Trophoblast cell (in vitro differentiated cells and primary cell): ENCODE results near the gene RNF40.

Source experiments
- DNase-seq, 2 donors: peaks; one replicate each; pipeline ENCODE4 v3.0.0-alpha.2; 2016
- H2AFZ ChIP-seq: 2 replicates; pipeline ENCODE4 v1.6.1; 2013; ENCODE audit warnings: low read length, moderate library complexity, mild to moderate bottlenecking; ENCODE audit not compliant: insufficient read depth, poor library complexity
- H2AK5ac ChIP-seq: 2 replicates; pipeline ENCODE4 v1.6.1; 2013; ENCODE audit warnings: mild to moderate bottlenecking, low read length
- H2BK120ac ChIP-seq: 2 replicates; pipeline ENCODE4 v1.6.1; 2013; ENCODE audit warnings: low read length, mild to moderate bottlenecking, moderate library complexity; ENCODE audit not compliant: insufficient read depth, poor library complexity
- H2BK12ac ChIP-seq: 2 replicates; pipeline ENCODE4 v1.6.1; 2013; ENCODE audit warnings: mild to moderate bottlenecking, low read length, moderate library complexity
- H2BK5ac ChIP-seq: 2 replicates; pipeline ENCODE4 v1.6.1; 2013; ENCODE audit warnings: low read length, low read depth, moderate library complexity, mild to moderate bottlenecking; ENCODE audit not compliant: poor library complexity
- H3K14ac ChIP-seq: 2 replicates; pipeline ENCODE4 v1.6.1; 2013; ENCODE audit warnings: mild to moderate bottlenecking, low read length
- H3K18ac ChIP-seq: 2 replicates; pipeline ENCODE4 v1.6.1; 2013; ENCODE audit warnings: mild to moderate bottlenecking, low read length
- H3K23ac ChIP-seq: 2 replicates; pipeline ENCODE4 v1.6.1; 2013; ENCODE audit warnings: low read length
- H3K27ac ChIP-seq: 2 replicates; pipeline ENCODE4 v1.5.1; 2013; ENCODE audit warnings: low read depth, mild to moderate bottlenecking, inconsistent platforms, low read length, moderate library complexity
- H3K27me3 ChIP-seq: 2 replicates; pipeline ENCODE4 v1.6.1; 2013; ENCODE audit warnings: inconsistent platforms, mild to moderate bottlenecking, low read length, moderate library complexity; ENCODE audit not compliant: insufficient read depth
- H3K36me3 ChIP-seq, 2 experiments: 1 replicate in 1 of 2; 2 replicates in 1 of 2; pipeline ENCODE4 v1.6.1; 2013; ENCODE audit warnings: low read length in 2 of 2, mild to moderate bottlenecking in 2 of 2, moderate library complexity in 1 of 2; ENCODE audit not compliant: insufficient read depth in 2 of 2, control insufficient read depth in 1 of 2
- H3K4ac ChIP-seq: 2 replicates; pipeline ENCODE4 v1.6.1; 2013; ENCODE audit warnings: low read depth, mild to moderate bottlenecking, low read length, moderate library complexity
- H3K4me1 ChIP-seq, 2 experiments: 1 replicate in 1 of 2; 2 replicates in 1 of 2; pipeline ENCODE4 v1.6.1; 2013; ENCODE audit warnings: low read length in 2 of 2, mild to moderate bottlenecking in 2 of 2, moderate library complexity in 1 of 2; ENCODE audit not compliant: insufficient read depth in 2 of 2, control insufficient read depth in 1 of 2
- H3K4me2 ChIP-seq: 2 replicates; pipeline ENCODE4 v1.6.1; 2013; ENCODE audit warnings: inconsistent platforms, mild to moderate bottlenecking, low read length, moderate library complexity
- H3K4me3 ChIP-seq: 2 replicates; pipeline ENCODE4 v1.5.1; 2013; ENCODE audit warnings: mild to moderate bottlenecking, low read depth, low read length, inconsistent platforms
- H3K79me1 ChIP-seq: one replicate; pipeline ENCODE4 v1.6.1; 2013; ENCODE audit warnings: low read length
- H3K79me2 ChIP-seq: 2 replicates; pipeline ENCODE4 v1.6.1; 2013; ENCODE audit warnings: low read length, mild to moderate bottlenecking; ENCODE audit not compliant: control insufficient read depth, insufficient read depth, poor library complexity
- H3K9ac ChIP-seq: 2 replicates; pipeline ENCODE4 v1.6.1; 2013; ENCODE audit warnings: mild to moderate bottlenecking, low read length
- H3K9me3 ChIP-seq: 2 replicates; pipeline ENCODE4 v1.6.1; 2013; ENCODE audit warnings: low read depth, mild to moderate bottlenecking, control low read depth, inconsistent platforms, low read length; ENCODE audit not compliant: insufficient read depth
- H4K12ac ChIP-seq: 2 replicates; pipeline ENCODE4 v1.6.1; 2013; ENCODE audit warnings: low read depth, mild to moderate bottlenecking, low read length, moderate library complexity
- H4K8ac ChIP-seq: 2 replicates; pipeline ENCODE4 v1.6.1; 2013; ENCODE audit warnings: low read depth, mild to moderate bottlenecking, low read length, moderate library complexity
- H4K91ac ChIP-seq: one replicate; pipeline ENCODE4 v1.6.1; 2013; ENCODE audit warnings: low read depth, mild to moderate bottlenecking, low read length, moderate library complexity
- WGBS: extraction: QIAGEN DNeasy Blood & Tissue Kit; methylation state at CpG from one replicate; pipeline ENCODE4 v1.1.7; 2013; ENCODE audit warnings: missing lambda C conversion rate; ENCODE audit not compliant: insufficient read length, insufficient coverage; ENCODE audit errors: extremely low coverage; 5-methylcytosine and 5-hydroxymethylcytosine counted together

RNF40 gene

DNA sequence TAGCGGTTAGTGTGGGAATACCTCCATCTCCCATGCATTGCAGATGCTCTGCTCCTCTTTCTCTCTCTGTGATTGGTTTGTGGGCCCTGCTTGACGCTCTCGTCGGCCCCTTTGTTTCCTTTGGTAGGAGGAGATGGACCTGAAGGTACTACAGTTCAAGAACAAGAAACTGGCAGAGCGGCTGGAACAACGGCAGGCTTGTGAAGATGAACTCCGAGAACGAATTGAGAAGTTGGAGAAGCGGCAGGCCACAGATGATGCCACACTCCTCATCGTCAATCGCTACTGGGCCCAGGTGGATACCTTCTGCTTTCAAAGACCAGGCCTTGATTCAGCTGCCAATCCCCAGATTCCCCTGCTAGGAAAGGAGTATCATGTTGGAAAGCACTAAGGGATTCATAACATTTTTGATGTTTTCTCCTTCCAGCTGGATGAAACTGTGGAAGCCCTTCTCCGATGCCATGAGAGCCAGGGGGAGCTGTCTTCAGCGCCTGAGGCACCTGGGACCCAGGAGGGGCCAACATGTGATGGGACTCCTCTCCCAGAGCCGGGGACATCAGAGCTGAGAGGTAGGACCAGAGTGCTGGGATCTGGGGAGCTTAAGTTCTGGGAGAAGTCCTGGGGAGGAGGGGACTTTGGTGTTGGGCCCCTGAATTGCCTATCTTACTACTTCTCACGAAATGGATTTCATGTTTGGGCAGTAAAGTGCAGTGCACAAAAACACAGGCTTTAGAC, 1.0 kb downstream of the RNF40 start:
- H3K9ac ChIP-seq, result peak overlapping the region; percentile 95
- DNase-seq, result no peak
- WGBS, result no CpG with 5 or more reads among the region's 15 CpGs

GRCh38 chr16:30764086-30764485, 2.0 kb downstream of the RNF40 start:
- Histone ChIP-seq H3K36me3 (peaks cover 60 to 67% of the 10 kb centered on the region in 2 experiments), H3K79me1 (peaks cover 10% of the 10 kb centered on the region), H4K8ac (no peak overlapping the region), H4K12ac (no peak overlapping the region), H3K23ac (no peak overlapping the region), H3K27ac (no peak overlapping the region), H2BK12ac (no peak overlapping the region), H3K27me3 (no peaks in the 10 kb centered on the region), H4K91ac (no peak overlapping the region), H3K4me1 (peaks cover 13 to 16% of the 10 kb centered on the region in 2 experiments), H3K4me2 (no peak overlapping the region), H2AFZ (no peak overlapping the region), H3K18ac (no peak overlapping the region), H2BK5ac (no peak overlapping the region), H3K79me2 (peaks cover 15% of the 10 kb centered on the region), H3K14ac (no peak overlapping the region), H2AK5ac (no peak overlapping the region), H3K9ac (no peak overlapping the region), H3K4ac (no peak overlapping the region), H3K9me3 (peaks cover 1% of the 10 kb centered on the region), H3K4me3 (no peak overlapping the region), H2BK120ac (no peak overlapping the region)
- DNase-seq, result no peak
- WGBS, result no CpG with 5 or more reads among the region's 11 CpGs

More for the DNA sequence above, 1.0 kb downstream of the RNF40 start:
- Histone ChIP-seq H3K79me1 (peaks cover 10% of the 10 kb centered on the region), H2AK5ac (peak overlapping the region; percentile 61), H3K4ac (peak overlapping the region; percentile 63), H3K36me3 (peaks cover 58 to 66% of the 10 kb centered on the region in 2 experiments), H3K4me3 (peak overlapping the region; percentile 92), H3K27ac (no peak overlapping the region), H4K8ac (no peak overlapping the region), H3K14ac (no peak overlapping the region), H3K27me3 (no peaks in the 10 kb centered on the region), H2BK120ac (no peak overlapping the region), H3K18ac (no peak overlapping the region), H3K9me3 (no peaks in the 10 kb centered on the region), H3K4me2 (peak overlapping the region; percentile 87), H3K79me2 (peaks cover 15% of the 10 kb centered on the region), H2BK5ac (no peak overlapping the region), H2AFZ (no peak overlapping the region), H3K23ac (no peak overlapping the region), H4K12ac (no peak overlapping the region), H4K91ac (no peak overlapping the region), H3K4me1 (peaks cover 13 to 16% of the 10 kb centered on the region in 2 experiments), H2BK12ac (no peak overlapping the region)

DNA sequence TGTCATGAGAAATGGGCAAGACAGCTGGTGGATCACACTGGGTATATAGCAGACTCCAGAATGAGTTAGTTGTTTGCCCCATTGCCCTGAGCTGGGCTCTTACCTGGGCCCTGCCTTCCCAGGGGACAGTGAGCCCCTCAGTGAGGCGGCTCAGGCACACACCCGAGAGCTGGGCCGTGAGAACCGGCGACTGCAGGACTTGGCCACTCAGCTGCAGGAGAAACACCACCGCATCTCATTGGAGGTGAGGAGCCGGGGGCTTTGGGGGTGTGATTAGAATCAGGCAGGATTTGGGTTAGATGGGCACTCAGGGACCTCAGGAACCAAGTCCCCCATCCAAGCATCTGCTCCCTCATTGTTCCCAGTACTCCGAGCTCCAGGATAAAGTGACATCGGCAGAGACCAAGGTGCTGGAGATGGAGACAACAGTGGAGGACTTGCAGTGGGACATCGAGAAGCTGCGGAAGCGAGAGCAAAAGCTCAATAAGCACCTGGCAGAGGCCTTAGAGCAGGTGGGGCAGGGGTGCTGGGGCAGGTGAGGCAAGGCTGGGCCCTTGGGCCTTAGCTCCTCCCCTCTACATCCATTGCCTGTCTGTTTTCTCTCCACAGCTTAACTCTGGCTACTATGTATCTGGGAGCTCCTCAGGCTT, 2.8 kb downstream of the RNF40 start:
- H3K9ac ChIP-seq, result no peak overlapping the region
- no peak overlapping the region for H3K4ac ChIP-seq
- peaks cover 2% of the 10 kb centered on the region for H3K9me3 ChIP-seq
- H3K4me3 ChIP-seq, result no peak overlapping the region
- no peak overlapping the region for H2BK120ac ChIP-seq
- H2AK5ac ChIP-seq, result no peak overlapping the region
- no peak overlapping the region for H3K27ac ChIP-seq
- H3K4me1 ChIP-seq, result peaks cover 13 to 16% of the 10 kb centered on the region in 2 experiments
- H4K91ac ChIP-seq, result no peak overlapping the region
- no peak overlapping the region for H2BK5ac ChIP-seq
- no CpG with 5 or more reads among the region's 12 CpGs for WGBS
- peaks cover 15% of the 10 kb centered on the region for H3K79me2 ChIP-seq
- H4K12ac ChIP-seq, result no peak overlapping the region
- no peak overlapping the region for H4K8ac ChIP-seq
- no peak overlapping the region for H3K23ac ChIP-seq
- no peak overlapping the region for H3K18ac ChIP-seq
- H3K79me1 ChIP-seq, result peaks cover 10% of the 10 kb centered on the region
- no peak overlapping the region for H2BK12ac ChIP-seq
- H2AFZ ChIP-seq, result no peak overlapping the region
- no peaks in the 10 kb centered on the region for H3K27me3 ChIP-seq
- no peak overlapping the region for H3K14ac ChIP-seq
- H3K4me2 ChIP-seq, result no peak overlapping the region
- peaks cover 63 to 70% of the 10 kb centered on the region in 2 experiments for H3K36me3 ChIP-seq
- no peak for DNase-seq

DNA sequence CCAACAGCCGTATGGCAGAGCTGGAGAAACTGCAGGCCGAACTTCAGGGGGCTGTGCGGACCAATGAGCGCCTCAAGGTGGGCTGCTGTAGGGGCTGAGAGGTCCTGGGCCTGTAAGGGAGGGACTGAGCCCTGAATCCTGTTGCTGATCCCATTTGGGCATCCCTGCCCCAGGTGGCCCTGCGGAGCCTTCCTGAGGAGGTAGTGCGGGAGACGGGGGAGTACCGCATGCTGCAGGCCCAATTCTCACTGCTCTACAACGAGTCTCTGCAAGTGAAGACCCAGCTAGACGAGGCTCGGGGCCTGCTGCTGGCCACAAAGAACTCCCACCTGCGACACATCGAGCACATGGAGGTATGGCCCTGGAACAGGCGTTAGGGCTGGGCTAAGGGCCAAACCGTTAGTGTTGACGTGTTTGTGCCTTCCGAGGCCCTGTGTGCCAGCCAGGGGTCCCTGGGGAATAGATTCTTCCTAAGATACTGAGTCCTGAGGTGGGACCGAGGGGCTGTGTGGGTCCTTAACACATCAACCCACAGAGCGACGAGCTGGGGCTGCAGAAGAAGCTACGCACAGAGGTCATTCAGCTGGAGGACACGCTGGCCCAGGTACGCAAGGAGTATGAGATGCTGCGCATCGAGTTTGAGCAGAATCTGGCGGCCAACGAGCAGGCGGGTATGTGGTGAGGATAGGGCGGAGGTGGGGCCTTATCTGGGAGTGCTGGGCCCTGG, 4.2 kb downstream of the RNF40 start:
- Histone ChIP-seq H4K91ac (no peak overlapping the region), H2BK120ac (no peak overlapping the region), H2BK12ac (no peak overlapping the region), H3K27me3 (no peaks in the 10 kb centered on the region), H3K18ac (no peak overlapping the region), H3K79me1 (peaks cover 10% of the 10 kb centered on the region), H3K4me3 (no peak overlapping the region), H4K12ac (no peak overlapping the region), H3K4ac (no peak overlapping the region), H2AK5ac (no peak overlapping the region), H3K23ac (no peak overlapping the region), H3K4me1 (peaks cover 7 to 8% of the 10 kb centered on the region in 2 experiments), H3K79me2 (peaks cover 15% of the 10 kb centered on the region), H3K4me2 (no peak overlapping the region), H3K27ac (no peak overlapping the region), H4K8ac (no peak overlapping the region), H3K9ac (no peak overlapping the region), H2BK5ac (no peak overlapping the region), H3K36me3 (peaks cover 66 to 76% of the 10 kb centered on the region in 2 experiments), H3K14ac (no peak overlapping the region), H3K9me3 (peaks cover 2% of the 10 kb centered on the region), H2AFZ (no peak overlapping the region)
- WGBS, result no CpG with 5 or more reads among the region's 29 CpGs
- DNase-seq, result no peak
